Astrocyte of the hippocampus (primary cell): ENCODE data around the gene NFATC1.

Experiments
- DNase-seq: peaks from one replicate; pipeline ENCODE4 v3.0.0; 2011; ENCODE audit warnings: low read depth, low spot score

The NFATC1 gene

GRCh38 chr18:79552696-79553095 lies 157.0 kb downstream of the NFATC1 start:
- DNase-seq, result no peak

- DNase-seq, result no peak
These were observed 157.4 kb downstream of the NFATC1 start for GRCh38 chr18:79553154-79553553.

- DNase-seq, result no peak
These were observed 158.0 kb downstream of the NFATC1 start for GRCh38 chr18:79553696-79554095.

- DNase-seq, result no peak
These were observed 158.6 kb downstream of the NFATC1 start for GRCh38 chr18:79554321-79554720.

- no peak for DNase-seq
These were observed 159.4 kb downstream of the NFATC1 start for GRCh38 chr18:79554945-79555645.

- DNase-seq, result no peak
These were observed 160.2 kb downstream of the NFATC1 start for GRCh38 chr18:79555885-79556284.

- no peak for DNase-seq
These were observed 161.3 kb downstream of the NFATC1 start for GRCh38 chr18:79556829-79557585.

GRCh38 chr18:79558196-79558932 lies 162.6 kb downstream of the NFATC1 start:
- DNase-seq, result no peak

- no peak for DNase-seq
These were observed 163.2 kb downstream of the NFATC1 start for GRCh38 chr18:79558933-79559416.

- DNase-seq, result no peak
These were observed 163.7 kb downstream of the NFATC1 start for GRCh38 chr18:79559436-79559835.

- no peak for DNase-seq
These were observed 164.5 kb downstream of the NFATC1 start for GRCh38 chr18:79560042-79560860.

GRCh38 chr18:79560861-79561210 lies 165.1 kb downstream of the NFATC1 start:
- no peak for DNase-seq

GRCh38 chr18:79563949-79564348 lies 168.2 kb downstream of the NFATC1 start:
- no peak for DNase-seq

- no peak for DNase-seq
These were observed 168.7 kb downstream of the NFATC1 start for GRCh38 chr18:79564441-79564840.

GRCh38 chr18:79566771-79567431 lies 171.2 kb downstream of the NFATC1 start:
- no peak for DNase-seq

GRCh38 chr18:79567481-79568147 lies 171.9 kb downstream of the NFATC1 start:
- DNase-seq, result peak; percentile 90

- DNase-seq, result no peak
These were observed 172.9 kb downstream of the NFATC1 start for GRCh38 chr18:79568543-79569205.

GRCh38 chr18:79569720-79570119 lies 174.0 kb downstream of the NFATC1 start:
- no peak for DNase-seq

- DNase-seq, result peak; percentile 88
These were observed 174.8 kb downstream of the NFATC1 start for GRCh38 chr18:79570266-79571201.
